IMR-90 (cell line): ENCODE measurements around the gene RAD51D.

Source experiments
- MAFK ChIP-seq: IDR thresholded peaks from 2 replicates; pipeline ENCODE4 v1.6.1; 2012; ENCODE audit warnings: low read depth, low read length, improper control_type of control experiment
- POLR2A ChIP-seq: IDR thresholded peaks from 2 replicates; pipeline ENCODE4 v1.6.1; 2012; ENCODE audit warnings: mild to moderate bottlenecking, low read depth, low read length
- TF ChIP-seq, protein P1 (sequence below): conservative IDR thresholded peaks from 2 replicates; pipeline ENCODE4 v1.5.1; 2012; ENCODE audit warnings: mild to moderate bottlenecking, low read depth, low read length, improper control_type of control experiment

DNA sequence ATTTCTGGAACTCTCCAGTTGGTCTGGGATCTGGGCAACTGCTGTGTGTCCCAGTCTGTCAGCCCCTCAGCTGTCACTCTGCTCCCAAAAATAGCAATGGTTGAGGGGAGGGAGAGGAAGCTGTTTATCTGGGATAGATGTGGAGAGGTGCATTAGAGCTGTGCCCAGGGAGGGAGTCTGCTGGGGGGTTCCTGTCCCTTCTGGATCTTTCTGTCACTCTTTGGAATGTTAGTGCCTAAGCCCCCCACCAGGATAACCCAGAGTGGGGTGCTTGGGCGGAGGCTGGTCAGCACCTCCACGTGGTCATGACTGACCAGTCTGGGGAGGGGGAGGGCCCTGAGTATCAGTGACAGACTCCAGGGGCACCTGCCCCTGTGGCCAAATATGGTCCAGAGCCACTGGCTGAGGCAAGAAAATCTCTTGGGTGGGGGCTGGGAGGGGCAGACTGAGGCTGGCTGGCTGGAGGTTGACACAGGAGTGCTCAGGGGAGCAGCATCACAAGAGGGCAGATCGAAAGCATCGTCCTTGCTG lies 27.8 kb upstream of the RAD51D start, which contains the start of gene UNC45B:
- TF ChIP-seq MAFK (no peak), POLR2A (no peak)
- TF ChIP-seq, protein P1, sequence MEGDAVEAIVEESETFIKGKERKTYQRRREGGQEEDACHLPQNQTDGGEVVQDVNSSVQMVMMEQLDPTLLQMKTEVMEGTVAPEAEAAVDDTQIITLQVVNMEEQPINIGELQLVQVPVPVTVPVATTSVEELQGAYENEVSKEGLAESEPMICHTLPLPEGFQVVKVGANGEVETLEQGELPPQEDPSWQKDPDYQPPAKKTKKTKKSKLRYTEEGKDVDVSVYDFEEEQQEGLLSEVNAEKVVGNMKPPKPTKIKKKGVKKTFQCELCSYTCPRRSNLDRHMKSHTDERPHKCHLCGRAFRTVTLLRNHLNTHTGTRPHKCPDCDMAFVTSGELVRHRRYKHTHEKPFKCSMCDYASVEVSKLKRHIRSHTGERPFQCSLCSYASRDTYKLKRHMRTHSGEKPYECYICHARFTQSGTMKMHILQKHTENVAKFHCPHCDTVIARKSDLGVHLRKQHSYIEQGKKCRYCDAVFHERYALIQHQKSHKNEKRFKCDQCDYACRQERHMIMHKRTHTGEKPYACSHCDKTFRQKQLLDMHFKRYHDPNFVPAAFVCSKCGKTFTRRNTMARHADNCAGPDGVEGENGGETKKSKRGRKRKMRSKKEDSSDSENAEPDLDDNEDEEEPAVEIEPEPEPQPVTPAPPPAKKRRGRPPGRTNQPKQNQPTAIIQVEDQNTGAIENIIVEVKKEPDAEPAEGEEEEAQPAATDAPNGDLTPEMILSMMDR: no peak
